T-helper 9 cell (primary cell): ENCODE data around the gene PPM1H.

Experiments used
- DNase-seq: peaks from one replicate; pipeline ENCODE4 v3.0.0-alpha.2; 2020

The PPM1H gene

GRCh38 chr12:62726471-62726980 lies 208.4 kb downstream of the PPM1H start:
- no peak for DNase-seq

GRCh38 chr12:62725781-62726180 lies 209.2 kb downstream of the PPM1H start:
- no peak for DNase-seq

- DNase-seq: no peak
Measured at GRCh38 chr12:62724947-62725451, 210.0 kb downstream of the PPM1H start.

GRCh38 chr12:62724285-62724684 lies 210.7 kb downstream of the PPM1H start:
- DNase-seq: no peak

- no peak for DNase-seq
Measured at GRCh38 chr12:62722971-62723680, 211.8 kb downstream of the PPM1H start.

- no peak for DNase-seq
Measured at GRCh38 chr12:62720661-62721330, 214.2 kb downstream of the PPM1H start.

GRCh38 chr12:62720025-62720424 lies 214.9 kb downstream of the PPM1H start:
- no peak for DNase-seq

GRCh38 chr12:62718762-62719426 lies 216.1 kb downstream of the PPM1H start:
- DNase-seq: no peak

GRCh38 chr12:62717643-62718042 lies 217.3 kb downstream of the PPM1H start:
- DNase-seq: no peak

- no peak for DNase-seq
Measured at GRCh38 chr12:62716866-62717525, 218.0 kb downstream of the PPM1H start.

GRCh38 chr12:62716037-62716436 lies 218.9 kb downstream of the PPM1H start:
- no peak for DNase-seq

- DNase-seq: no peak
Measured at GRCh38 chr12:62714774-62715721, 219.9 kb downstream of the PPM1H start.

GRCh38 chr12:62714181-62714773 lies 220.7 kb downstream of the PPM1H start:
- no peak for DNase-seq

GRCh38 chr12:62713723-62714122 lies 221.2 kb downstream of the PPM1H start:
- DNase-seq: no peak

- no peak for DNase-seq
Measured at GRCh38 chr12:62712681-62713573, 222.0 kb downstream of the PPM1H start.

- DNase-seq: no peak
Measured at GRCh38 chr12:62711631-62712241, 223.2 kb downstream of the PPM1H start.

GRCh38 chr12:62709311-62709710 lies 225.6 kb downstream of the PPM1H start:
- DNase-seq: no peak

- DNase-seq: no peak
Measured at GRCh38 chr12:62707939-62708338, 227.0 kb downstream of the PPM1H start.

GRCh38 chr12:62705846-62706245 lies 229.1 kb downstream of the PPM1H start:
- no peak for DNase-seq

- DNase-seq: no peak
Measured at GRCh38 chr12:62703011-62703380, 232.0 kb downstream of the PPM1H start.
